Measurements from ENCODE around the gene VAC14. TPM values are rescaled to one million over a fixed set of nuclear protein-coding genes. Genes with fewer than 3 reads are reported as not detected.

VAC14 gene
- total RNA-seq, 1 experiment from 2014 or later, result 49.9 TPM

- Histone ChIP-seq H2BK20ac (ENCODE audit: low read depth, low read length, poor library complexity, severe bottlenecking) (no peak overlapping the region), H2BK5ac (ENCODE audit: insufficient read length, low read length) (no peak overlapping the region), H2AK5ac (ENCODE audit: insufficient read length, low read length) (no peak overlapping the region), H3T11ph (ENCODE audit: low read length) (no peak overlapping the region), H3K9ac (ENCODE audit: extremely low read depth, insufficient read length, low read length) (no peak overlapping the region), H4K8ac (replicated peaks; ENCODE audit: insufficient read length, low read depth, low read length) (no peak overlapping the region), H3K27ac (ENCODE audit: insufficient read length, low read depth, low read length) (no peak overlapping the region), H3K79me1 (ENCODE audit: insufficient read depth, low read depth, low read length, poor library complexity, severe bottlenecking) (no peaks in the 10 kb centered on the region), H4K91ac (ENCODE audit: insufficient read length, low read depth, low read length) (no peak overlapping the region), H3K23me2 (ENCODE audit: insufficient read length, low read depth, low read length, poor library complexity, severe bottlenecking) (no peaks in the 10 kb centered on the region), H2BK15ac (ENCODE audit: low read depth, low read length) (no peak overlapping the region), H3K27me3 (ENCODE audit: insufficient read depth, low read length) (no peaks in the 10 kb centered on the region), H4K5ac (ENCODE audit: insufficient read length, low read depth, low read length) (no peak overlapping the region), H3K9me3 (ENCODE audit: control insufficient read depth, low read depth, low read length) (no peaks in the 10 kb centered on the region), H3K56ac (ENCODE audit: insufficient read length, low read depth, low read length) (no peak overlapping the region), H2AFZ (ENCODE audit: low read length) (no peak overlapping the region), H3K4ac (ENCODE audit: low read depth, low read length) (no peak overlapping the region; the same call in 1 of the 2 replicates), H2BK12ac (ENCODE audit: insufficient read length, low read depth, low read length) (no peak overlapping the region), H2BK120ac (ENCODE audit: low read depth, low read length, poor library complexity, severe bottlenecking) (no peak overlapping the region), H3K79me2 (ENCODE audit: insufficient read depth, low read length) (no peaks in the 10 kb centered on the region), H3K18ac (ENCODE audit: insufficient read length, low read depth, low read length) (no peak overlapping the region), H3K4me2 (ENCODE audit: insufficient read depth, insufficient read length, low read length) (no peak overlapping the region), H3K4me1 (ENCODE audit: insufficient read depth, low read length) (peaks cover 4% of the 10 kb centered on the region; the same call in 1 of the 2 replicates), H4K20me1 (ENCODE audit: control insufficient read depth, insufficient read depth, insufficient read length) (no peaks in the 10 kb centered on the region), H3K23ac (ENCODE audit: insufficient read length, low read depth, low read length) (no peak overlapping the region), H3K14ac (ENCODE audit: insufficient read depth, low read length) (peak overlapping the region; percentile 10; the same call in 1 of the 2 replicates)
- no peak overlapping the region for H3K4me3 Mint-ChIP-seq
- no peak for TF ChIP-seq CTCF (conservative IDR thresholded peaks at IDR 0.05)
- DNase-seq, result no peak
- no peaks in the 10 kb centered on the region; the same call in 1 of the 2 replicates for H3K27me3 Mint-ChIP-seq (ENCODE audit: low read depth)
- H3K36me3 Mint-ChIP-seq (ENCODE audit: insufficient read depth in 1 of 3, low read depth in 3 of 3), result peaks cover 4 to 7% (median 7%) of the 10 kb centered on the region in 3 experiments; a peak in 5 of 7 replicates
- peak overlapping the region; percentile 37 to 96 (median 86); a peak in 4 of 7 replicates for H3K27ac Mint-ChIP-seq
- peaks cover 29 to 37% of the 10 kb centered on the region in 2 experiments for H3K4me1 Mint-ChIP-seq
- no peaks in the 10 kb centered on the region for H3K9me3 Mint-ChIP-seq
- no CpG with 5 or more reads among the region's 29 CpGs for WGBS (ENCODE audit: extremely low coverage, insufficient read length, low lambda C conversion rate)
These were observed 107.9 kb downstream of the VAC14 start for GRCh38 chr16:70692873-70693671.
